ENCODE results near the gene VENTX.
"Not testable (repeated sequence)": the region's sequence is repeated elsewhere in the genome, so short reads cannot be mapped to it uniquely, and the experiment has no call there.

VENTX gene

DNA sequence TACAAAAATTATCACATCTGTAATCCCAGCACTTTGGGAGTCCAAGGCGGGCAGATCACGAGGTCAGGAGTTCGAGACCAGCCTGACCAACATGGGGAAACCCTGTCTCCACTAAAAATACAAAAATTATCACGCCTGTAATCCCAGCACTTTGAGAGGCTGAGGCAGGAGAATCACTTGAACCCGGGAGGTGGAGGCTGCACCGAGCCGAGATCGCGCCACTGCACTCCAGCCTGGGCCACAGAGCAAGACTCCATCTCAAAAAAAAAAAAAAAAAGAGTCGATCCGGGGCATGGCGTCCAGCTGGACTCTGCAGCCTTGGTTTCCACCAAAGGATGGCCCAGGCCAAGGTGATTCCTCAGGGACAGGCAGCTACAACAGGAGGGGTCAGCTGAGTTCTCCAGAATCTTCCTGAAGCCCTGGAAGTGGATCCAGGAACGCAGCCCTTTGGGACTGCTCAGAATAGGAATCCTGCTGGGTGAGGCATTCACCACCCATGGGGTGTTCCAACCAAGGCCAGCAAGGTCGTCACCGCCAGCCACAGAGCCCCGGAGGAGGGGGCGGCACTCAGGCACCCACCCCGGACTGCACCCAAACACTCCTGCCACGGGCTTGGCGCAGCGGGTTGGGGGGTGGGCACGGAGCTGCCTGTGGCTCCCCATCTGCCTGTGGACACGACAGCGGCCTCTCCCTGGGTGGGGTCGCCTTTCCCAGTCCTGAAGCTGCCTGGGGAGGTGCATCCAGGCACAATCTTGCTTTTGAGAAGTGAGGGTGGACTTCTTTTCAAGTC, 19.7 kb upstream of the VENTX start:
- no peak for DNase-seq

DNA sequence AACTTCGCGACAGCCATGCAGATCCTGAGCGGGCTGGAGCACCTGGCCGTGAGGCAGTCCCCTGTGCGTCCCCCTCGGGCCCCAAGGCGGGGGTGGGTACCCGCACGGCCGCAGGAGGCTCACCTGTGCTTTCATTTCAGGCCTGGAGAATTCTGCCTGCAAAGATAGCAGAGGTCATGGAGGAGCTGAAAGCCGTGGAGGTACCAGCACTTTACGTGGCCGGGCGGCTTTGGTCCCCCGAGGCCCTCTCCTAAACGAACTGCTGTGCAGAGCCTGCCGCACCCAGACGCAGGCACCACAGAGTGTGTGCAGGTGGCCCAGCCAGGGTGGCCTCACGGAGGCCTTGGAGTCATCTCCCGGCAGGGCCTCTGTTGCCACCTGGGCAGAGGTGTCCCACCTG, 18.8 kb upstream of the VENTX start:
- no peak for DNase-seq

- DNase-seq = no peak
Observed at GRCh38 chr10:133219782-133220181, 17.9 kb upstream of the VENTX start.

- DNase-seq = no peak
Observed at GRCh38 chr10:133221331-133221730, 16.3 kb upstream of the VENTX start.

GRCh38 chr10:133221756-133222155, 15.9 kb upstream of the VENTX start:
- DNase-seq = not testable (repeated sequence)

- DNase-seq = no peak
Observed at GRCh38 chr10:133224076-133224475, 13.6 kb upstream of the VENTX start.

GRCh38 chr10:133224756-133225372, 12.8 kb upstream of the VENTX start:
- no peak for DNase-seq

DNA sequence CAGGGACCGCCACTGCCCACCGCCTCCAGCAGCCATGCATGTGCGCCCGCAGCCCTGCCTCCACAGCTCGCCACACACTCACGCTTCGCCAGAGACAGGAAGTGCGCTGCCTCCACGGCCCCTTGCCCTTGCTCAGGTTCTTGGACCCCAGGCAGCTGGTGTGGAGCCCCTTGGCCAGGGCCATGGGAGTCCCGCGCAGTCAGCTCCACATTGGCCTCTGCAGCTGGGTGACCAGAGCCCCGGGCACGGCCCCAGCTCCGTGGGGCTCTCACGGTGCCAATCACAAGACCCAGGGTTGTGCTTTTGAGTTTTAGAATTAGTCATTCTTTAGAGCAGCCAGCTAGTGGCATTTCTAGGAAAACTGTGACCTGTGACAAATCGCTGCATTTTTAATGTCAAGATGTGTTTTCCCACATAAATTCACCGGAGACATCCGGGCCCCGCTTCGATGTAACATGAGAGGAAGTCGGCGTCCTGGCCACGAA, 11.9 kb upstream of the VENTX start:
- no peak for DNase-seq

GRCh38 chr10:133226251-133226808, 11.3 kb upstream of the VENTX start:
- no peak for DNase-seq

DNA sequence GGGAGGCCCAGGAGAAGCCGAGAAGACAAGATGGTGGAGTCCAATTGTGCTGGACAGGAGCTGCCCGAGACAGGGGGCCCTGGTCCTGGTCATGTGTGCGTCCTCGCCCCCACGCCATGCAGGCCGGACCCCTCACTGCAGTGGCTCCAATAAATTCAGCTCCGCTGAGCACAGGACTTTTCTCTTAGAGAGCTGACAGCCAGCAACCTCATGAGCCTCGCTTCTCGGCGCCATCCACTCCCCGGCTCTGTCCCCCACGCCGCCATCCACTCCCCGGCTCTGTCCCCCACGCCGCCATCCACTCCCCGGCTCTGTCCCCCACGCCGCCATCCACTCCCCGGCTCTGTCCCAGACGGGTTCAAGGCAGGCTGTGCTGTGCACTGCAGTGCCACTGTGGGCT, 10.4 kb upstream of the VENTX start:
- no peak for DNase-seq

GRCh38 chr10:133229265-133230043, 8.2 kb upstream of the VENTX start:
- no peak for DNase-seq

GRCh38 chr10:133230044-133230361, 7.7 kb upstream of the VENTX start, which contains the start of gene UTF1:
Gene UTF1 (plus strand): TSS chr10:133230217. CDS start chr10:133230289, 72 bp downstream.
- DNase-seq = no peak

GRCh38 chr10:133230387-133231195, 7.1 kb upstream of the VENTX start:
- DNase-seq = no peak

DNA sequence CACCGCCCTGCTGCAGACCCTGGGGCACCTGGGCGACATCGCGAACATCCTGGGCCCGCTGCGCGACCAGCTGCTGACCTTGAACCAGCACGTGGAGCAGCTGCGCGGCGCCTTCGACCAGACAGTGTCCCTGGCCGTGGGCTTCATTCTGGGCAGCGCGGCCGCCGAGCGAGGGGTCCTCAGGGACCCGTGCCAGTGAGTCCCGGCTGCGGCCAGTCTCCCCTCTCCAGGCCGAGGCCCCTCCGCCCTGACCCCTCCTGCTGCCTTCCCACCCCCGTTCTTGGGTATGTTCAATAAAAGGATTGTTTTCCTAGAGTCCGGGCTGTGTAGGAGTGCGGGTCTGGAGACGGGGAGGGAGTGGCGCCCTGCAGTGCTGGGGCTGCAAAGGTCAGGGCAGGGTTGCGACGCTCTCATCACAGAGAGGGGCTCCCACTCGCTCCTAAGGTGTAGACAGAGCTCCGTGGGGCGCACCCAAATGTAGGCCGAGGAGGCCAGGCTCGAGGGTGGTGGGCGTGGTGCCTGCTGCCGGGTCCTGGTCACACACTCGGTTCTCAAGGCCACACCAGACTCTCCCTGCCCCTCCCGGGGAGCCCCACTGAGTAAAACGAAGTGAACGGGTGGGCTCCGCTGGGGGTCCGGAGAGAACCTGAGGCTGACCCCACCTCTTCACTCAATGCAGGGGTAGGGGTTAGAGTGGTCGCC, 6.3 kb upstream of the VENTX start:
- no peak for DNase-seq

DNA sequence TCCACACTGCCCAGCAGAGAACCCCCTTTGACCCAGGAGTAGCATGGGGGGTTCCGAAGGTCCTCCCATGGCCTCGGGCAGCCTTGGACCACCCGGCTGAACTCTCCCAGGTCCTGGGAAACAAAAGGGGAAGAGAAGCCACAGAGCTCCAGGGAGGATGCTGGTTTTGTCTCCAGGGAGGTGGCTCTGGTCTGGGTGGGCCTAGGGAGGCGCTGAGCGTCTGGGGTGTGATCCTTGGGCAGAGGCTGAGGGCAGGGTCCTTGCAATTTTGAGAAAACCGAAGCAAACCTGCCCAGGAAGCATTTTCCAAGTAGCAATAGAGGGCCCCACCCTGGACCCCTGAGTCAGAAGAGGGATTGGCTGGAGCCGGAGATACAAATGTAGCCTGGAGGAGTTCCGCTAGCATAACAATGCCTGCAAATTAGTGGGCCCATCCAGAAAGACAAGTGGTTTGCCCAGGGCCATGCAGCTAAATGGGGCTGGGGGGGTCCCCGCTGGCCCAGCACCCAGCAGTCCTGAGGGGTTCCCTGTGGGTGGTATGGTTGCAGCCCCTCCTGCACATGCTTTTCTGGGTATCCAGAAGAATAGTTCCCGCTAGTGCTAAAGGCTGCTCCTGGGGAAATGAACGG, 5.6 kb upstream of the VENTX start:
- no peak for DNase-seq

- DNase-seq = not testable (repeated sequence)
Observed at GRCh38 chr10:133234796-133235195, 2.9 kb upstream of the VENTX start.

GRCh38 chr10:133235265-133235855, 2.3 kb upstream of the VENTX start:
- DNase-seq = no peak

DNA sequence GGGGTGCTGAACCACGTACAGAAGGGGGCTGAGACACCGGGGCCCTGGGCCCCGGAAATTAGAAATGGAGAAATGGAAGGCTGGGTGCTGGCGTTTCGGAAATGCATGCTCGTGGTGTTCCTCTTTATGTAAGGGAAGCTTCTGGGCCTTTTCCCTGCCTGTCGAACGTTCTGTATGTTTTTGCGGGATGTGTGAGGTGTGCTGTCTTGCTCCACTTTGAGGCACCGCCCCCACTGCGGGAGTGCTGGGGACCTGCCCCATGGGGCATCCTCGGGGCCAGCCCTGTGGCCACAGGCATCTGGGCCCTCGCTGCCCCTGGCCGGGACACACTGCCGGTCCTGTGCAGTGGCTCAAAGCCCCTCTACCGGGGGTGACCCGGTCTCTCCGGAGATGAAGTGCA, 1.7 kb upstream of the VENTX start:
- no peak for DNase-seq

DNA sequence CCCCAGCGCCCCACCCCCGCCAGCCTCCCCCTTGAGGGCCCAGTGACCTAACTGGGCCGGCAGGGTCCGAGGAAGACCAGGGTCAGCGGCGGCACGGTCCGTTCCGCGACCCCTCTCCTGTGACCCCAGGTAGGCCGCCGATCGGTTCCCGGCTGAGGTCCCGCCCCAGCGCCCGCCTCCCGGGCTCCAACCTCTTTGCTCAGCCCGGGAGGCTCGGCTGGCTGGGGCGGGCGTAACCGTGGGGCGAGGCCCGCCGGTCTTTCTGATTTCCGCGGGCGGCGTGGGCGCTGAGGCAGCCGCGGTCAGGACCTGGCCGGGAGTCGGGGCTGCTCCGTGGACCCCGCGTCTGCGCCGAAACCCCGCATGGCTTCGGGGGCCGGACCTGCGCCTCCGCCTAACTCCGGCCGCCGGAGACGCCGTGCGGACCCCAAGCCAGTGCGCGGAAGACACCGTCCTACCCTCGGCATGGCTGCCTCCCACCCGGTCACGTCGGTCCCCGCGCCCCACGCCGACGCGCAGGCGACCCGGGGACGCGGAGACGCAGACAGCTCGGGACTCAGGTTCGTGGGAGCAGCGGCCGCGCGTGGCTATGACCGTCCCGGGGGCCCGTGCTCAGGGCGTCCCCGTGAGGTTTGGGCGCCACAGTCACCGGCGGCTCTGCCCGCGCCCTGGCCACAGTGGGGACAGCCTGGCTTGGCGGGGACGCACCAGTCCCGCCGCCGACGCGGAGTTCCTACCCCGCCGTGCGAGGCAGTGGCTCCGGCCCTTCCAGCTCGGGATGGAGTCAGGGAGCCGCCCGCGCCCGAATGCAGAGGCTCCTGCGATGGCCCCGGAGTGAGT, 1.0 kb upstream of the VENTX start:
- no peak for DNase-seq

- DNase-seq = no peak
Observed at GRCh38 chr10:133237241-133237587, 441 bp upstream of the VENTX start.

Data from CD4-positive, alpha-beta T cell treated with Interleukin-4 for 4 hours (primary cell).